ENCODE measurements around the gene SNAP29.

DNA sequence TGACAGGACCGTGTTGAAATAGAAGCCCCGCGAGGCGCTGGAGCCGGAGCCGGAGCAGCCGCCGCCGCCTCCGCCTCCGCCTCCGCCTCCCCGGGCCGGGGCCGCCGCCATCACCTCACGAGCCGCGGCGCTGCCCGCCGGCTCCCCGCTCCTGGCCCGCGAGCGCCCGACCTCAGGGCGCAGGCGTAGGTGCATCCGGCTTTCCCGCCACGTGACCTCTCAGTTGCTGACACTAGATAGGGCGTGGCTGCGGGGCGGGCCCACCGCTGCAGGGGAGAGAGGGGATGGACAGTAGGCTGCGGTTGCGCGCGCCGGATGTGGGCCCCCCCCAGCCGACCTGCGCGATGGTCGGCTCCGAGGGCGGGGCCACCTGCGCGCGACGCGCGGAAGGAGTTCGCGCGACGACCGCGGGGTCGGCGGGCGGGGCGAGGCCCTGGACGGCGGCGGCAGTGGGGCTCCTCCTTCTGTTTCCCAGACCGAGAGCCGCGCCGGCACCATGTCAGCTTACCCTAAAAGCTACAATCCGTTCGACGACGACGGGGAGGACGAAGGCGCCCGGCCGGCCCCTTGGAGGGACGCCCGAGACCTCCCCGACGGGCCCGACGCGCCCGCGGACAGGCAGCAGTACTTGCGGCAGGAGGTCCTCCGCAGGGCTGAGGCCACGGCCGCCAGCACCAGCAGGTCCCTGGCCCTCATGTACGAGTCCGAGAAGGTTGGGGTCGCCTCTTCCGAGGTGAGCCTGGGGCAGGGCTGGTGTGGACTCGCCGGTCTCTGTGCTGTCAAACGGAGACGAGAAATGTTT lies at the start of gene SNAP29, which contains the start of gene PI4KA:
- TF ChIP-seq, protein P1, sequence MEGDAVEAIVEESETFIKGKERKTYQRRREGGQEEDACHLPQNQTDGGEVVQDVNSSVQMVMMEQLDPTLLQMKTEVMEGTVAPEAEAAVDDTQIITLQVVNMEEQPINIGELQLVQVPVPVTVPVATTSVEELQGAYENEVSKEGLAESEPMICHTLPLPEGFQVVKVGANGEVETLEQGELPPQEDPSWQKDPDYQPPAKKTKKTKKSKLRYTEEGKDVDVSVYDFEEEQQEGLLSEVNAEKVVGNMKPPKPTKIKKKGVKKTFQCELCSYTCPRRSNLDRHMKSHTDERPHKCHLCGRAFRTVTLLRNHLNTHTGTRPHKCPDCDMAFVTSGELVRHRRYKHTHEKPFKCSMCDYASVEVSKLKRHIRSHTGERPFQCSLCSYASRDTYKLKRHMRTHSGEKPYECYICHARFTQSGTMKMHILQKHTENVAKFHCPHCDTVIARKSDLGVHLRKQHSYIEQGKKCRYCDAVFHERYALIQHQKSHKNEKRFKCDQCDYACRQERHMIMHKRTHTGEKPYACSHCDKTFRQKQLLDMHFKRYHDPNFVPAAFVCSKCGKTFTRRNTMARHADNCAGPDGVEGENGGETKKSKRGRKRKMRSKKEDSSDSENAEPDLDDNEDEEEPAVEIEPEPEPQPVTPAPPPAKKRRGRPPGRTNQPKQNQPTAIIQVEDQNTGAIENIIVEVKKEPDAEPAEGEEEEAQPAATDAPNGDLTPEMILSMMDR (conservative IDR thresholded peaks at IDR 0.05) = no peak
- TF ChIP-seq EZH2 (IDR thresholded peaks at IDR 0.05; ENCODE audit: low read depth) = no peak

All from PC-9 (cell line).